Stimulated activated CD4-positive, alpha-beta T cell treated with anti-CD3 and anti-CD28 coated beads, Interleukin-4, amount 100 ng/mL, for 4 hours (primary cell): ENCODE data around the gene RACGAP1.

ENCODE experiments used
- DNase-seq, 2 experiments: peaks; one replicate each; pipeline ENCODE4 v3.0.0-alpha.2; 2020

The RACGAP1 gene

GRCh38 chr12:50025187-50026059 lies at the start of gene RACGAP1:
Gene RACGAP1, minus strand, starts transcription at chr12:50025494. Its CDS starts 8,779 bp downstream, at chr12:50016715.
- DNase-seq: peak; percentile 84 to 96

- DNase-seq: no peak
Measured at GRCh38 chr12:50073712-50074111, 48.4 kb upstream of the RACGAP1 start.

DNA sequence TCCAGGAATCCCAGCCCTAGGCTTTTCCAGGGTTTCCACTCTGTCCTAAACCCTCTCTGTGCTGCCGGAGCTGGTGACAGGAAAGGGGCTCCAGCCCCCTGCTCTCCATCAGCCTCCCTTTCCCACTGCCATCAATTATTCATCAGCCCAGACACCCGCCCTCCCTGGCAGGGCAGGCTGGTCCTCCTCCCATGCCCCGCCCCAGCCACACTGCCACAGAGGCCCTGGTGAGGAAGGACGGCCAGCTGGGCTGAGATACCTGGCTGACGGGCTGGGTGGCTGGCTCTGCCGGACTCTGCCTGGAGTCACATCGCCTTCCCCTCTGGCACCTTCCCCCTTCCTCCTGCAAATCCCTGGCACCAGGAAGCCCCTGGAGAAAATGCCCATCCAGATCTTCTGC lies 47.9 kb upstream of the RACGAP1 start:
- no peak for DNase-seq

GRCh38 chr12:50072198-50072907 lies 47.1 kb upstream of the RACGAP1 start:
- DNase-seq: no peak

DNA sequence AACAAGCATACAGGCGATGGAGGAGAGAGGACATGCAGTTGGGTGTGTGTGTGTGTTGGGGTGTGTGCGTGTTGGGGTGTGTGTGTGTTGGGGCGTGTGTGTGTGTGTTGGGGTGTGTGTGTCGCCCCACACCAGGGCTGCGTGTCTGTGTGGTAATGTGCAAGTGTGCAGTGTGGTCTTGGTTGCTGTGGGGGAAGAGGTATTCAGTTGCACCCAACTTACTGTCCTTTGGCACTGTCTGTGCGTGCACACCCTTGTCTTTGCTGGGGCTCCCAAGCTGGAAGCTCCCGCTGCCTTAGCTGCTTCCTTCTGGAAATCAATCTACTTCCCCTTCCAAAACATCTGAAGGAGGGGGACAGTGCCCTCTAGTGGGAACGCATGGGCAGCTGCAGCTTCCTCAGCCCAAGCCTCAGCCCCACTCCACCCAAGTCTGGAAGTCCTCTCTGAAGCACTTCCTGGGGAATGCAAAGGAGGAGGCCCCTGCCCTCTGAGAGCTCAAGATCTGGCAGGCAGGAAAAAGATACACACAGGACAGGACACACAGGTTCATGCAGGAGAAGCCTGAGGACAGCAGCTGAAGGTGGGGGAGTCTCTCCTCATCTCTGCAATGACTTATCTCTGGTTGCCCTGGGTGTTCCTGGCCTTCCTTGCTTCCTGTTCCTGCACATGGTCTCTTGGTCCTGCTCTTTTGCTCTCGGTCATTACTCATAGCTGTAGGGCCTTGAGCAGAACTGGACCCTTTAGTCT lies 45.2 kb upstream of the RACGAP1 start:
- DNase-seq: peak; percentile 56 to 61

GRCh38 chr12:50069539-50069938 lies 44.2 kb upstream of the RACGAP1 start:
- DNase-seq: no peak

- DNase-seq: no peak
Measured at GRCh38 chr12:50069069-50069468, 43.8 kb upstream of the RACGAP1 start.

GRCh38 chr12:50066402-50066801 lies 41.1 kb upstream of the RACGAP1 start:
- no peak for DNase-seq

GRCh38 chr12:50065726-50066310 lies 40.5 kb upstream of the RACGAP1 start:
- no peak for DNase-seq

- no peak for DNase-seq
Measured at GRCh38 chr12:50062728-50063460, 37.6 kb upstream of the RACGAP1 start.

DNA sequence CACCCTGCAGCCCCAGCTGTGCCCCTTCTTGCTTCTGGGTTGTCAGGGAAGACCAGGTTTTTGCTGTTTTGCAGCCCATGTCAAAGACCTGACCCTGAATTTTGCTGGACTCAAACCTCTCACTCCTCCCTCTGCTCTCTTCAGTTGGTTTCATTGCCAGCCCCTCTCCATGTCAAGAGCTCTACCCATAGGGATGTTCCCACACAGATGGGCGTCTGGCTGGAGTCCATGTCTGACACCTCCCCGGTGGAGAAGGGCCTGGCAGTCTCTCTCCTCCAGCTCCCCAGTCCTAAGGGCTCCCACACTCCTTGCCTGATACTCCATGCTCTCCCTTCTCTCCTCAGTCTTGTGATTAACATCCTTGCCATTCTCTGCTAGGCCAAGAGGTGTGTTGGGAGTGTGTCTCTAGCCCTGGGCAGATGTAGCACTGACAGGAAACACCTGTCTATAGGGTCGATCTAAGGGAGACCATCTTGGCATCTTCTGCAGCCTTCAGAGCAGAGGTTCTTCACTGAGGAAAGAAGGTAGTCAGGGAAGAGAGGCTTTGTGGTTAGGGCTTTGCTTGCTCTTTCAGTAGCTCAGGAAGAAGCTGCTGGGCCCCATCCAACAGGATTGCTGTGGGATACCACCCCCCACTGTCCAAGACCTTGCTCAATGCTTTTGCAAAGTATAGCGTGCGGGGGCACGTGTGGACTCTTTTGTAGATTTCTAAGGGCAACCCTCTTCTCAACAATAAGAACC lies 36.8 kb upstream of the RACGAP1 start:
- DNase-seq: no peak

DNA sequence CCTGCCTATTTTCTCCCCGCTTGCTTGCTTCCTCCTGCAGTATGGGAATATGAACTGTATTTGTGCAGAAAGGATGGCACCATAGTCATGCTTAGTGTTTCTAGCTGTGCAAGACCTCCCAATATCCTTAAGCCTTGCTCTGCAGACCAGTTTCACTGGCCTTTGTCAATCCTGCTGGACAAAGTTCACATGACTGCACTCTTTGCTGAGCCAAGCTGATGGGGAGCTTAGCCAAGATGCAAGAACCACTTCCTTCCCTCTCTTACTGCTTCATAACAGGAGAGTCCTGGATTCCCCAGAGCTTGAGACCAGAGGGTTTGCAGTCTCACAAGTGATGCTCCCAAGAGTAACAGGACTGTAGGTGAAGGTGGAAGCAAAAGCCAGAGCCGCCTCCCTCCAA lies 35.9 kb upstream of the RACGAP1 start:
- DNase-seq: no peak

DNA sequence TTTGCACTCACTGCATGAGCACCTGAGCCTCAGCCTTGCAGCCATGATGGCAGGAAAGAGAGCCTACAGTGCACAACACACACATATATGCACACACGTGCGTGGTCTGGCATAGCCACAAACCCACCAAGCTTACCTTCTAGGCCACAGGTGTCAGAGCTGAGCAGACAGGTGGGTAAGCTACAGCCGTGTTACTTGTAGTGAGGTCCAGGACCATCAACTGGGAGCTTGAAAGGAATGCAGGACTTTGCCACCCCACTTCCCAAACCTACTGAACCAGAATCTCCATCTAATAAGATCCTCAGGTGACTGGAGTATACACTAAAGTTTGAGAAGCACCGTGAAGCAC lies 34.8 kb upstream of the RACGAP1 start:
- no peak for DNase-seq

GRCh38 chr12:50059440-50060119 lies 34.3 kb upstream of the RACGAP1 start:
- DNase-seq: peak; percentile 42 to 73

GRCh38 chr12:50058743-50059312 lies 33.5 kb upstream of the RACGAP1 start:
- no peak for DNase-seq

DNA sequence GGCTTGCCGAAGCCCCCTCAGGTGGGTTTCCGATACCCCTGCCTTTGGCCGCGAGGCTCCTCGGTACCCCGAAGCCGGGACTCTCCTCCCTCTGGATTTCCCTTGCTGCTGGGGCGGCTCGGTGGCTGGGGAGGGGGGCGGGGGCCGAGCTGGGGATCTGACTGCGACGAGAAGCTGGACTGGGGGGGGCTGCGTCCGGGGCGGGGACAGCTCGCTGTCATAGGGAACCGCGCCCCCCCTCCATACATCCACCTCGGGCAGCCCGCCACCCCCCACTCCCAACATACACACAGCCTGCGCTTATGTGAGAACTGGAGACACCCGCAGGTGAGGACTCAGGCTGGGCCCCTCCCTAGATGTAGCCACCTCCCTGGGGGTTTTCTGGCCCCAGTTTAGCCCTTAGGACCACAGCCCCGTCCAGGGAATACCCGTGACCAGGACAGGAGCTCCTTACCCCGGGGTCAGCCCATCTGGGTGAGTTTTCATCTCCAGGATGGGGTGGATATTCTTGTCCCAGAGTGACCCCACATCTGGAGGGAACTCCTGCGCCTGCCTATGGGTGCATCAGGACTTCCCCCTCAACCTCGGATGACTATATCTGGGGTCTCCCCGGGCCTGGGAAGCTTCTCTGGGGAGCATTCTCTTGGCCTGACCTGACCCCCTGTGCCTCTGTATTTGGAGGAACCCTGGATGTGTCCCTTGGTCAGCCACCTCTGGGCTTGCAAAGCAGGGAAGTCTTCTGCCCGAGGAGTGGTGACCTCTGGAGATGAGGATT lies 32.8 kb upstream of the RACGAP1 start:
- no peak for DNase-seq

DNA sequence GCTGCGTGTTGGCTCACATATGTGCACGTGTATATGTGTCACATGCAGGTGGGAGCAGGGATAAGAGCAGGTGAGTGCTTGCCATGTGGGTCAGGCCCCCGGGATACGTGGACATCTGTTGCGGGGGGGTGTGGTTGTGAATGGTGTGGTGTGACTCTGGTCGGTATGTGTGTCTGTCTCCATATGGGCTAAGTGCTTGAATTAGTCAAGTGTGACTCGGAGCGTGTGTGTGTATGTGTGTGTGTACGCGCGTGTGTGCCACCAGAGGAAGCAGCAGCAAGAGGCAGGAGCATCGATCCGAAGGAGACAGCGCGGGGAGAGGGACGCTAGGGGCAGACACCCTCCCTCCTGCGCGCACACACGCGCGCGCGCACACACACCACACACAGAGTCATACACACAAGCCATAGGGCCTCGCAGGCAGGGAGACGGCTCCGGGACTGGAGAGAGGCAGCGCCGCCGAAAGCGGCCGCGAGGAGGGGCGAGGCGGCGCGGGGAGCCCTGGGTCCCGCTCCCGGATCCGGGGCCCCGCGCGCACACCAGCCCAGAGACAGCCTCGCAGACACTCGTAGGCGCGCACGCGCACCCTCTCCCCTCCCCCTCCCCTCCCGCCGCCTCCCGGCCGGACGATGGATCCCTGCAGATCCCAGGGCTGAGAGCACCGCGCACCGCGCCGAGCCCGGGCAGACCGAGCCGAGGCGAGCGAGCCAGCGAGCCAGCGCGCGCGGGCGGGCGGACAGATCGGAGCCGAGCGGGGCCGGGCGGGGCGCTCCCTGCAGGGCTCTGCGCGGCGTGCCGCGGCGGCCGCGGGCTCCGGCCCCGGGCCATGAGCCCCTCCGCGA lies 31.9 kb upstream of the RACGAP1 start, which contains the start of gene ASIC1:
ASIC1 (plus strand) TSS at position 597 of the 842 bp plus-strand sequence. CDS start 1,171 bp downstream, outside the sequence.
- peak; percentile 47 to 58 for DNase-seq

DNA sequence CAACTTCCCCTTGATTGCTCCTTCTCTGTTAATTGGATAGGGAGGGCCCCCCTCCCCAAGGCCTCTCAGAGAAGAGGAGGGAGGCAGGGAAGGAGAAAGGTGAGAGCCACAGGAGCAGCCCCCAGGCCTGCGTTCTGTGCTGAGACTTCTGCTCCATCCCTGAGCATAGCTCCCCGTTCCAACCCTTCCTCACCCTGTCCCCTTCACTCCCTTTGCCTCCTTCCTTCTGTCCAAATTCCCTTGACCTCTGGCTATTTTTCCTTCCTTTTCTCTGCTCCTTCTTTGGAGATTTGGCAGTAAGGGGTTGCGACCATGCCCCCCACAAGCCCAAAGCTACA lies 31.3 kb upstream of the RACGAP1 start:
- no peak for DNase-seq
